ENCODE data around the gene RFC1.
A peak's percentile ranks its signal among the peaks of the same experiment; 100 is the strongest.

RFC1 gene

GRCh38 chr4:39335566-39335965, 30.6 kb downstream of the RFC1 start:
- Histone ChIP-seq H2AFZ (ENCODE audit: low read length, unreplicated experiment) (no peak overlapping the region), H3K4me1 (ENCODE audit: control insufficient read depth, insufficient read depth, low read length, unreplicated experiment) (no peaks in the 10 kb centered on the region), H3K79me2 (ENCODE audit: control insufficient read depth, insufficient read depth, low read length, unreplicated experiment) (peaks cover 40% of the 10 kb centered on the region), H3K27me3 (ENCODE audit: insufficient read depth, low read length) (no peaks in the 10 kb centered on the region), H3K27ac (ENCODE audit: low read depth, low read length) (no peak overlapping the region), H3K4me3 (ENCODE audit: low read depth, low read length) (no peak overlapping the region), H3K36me3 (ENCODE audit: insufficient read depth, low read length) (no peaks in the 10 kb centered on the region)

- H3K79me2 ChIP-seq (ENCODE audit: control insufficient read depth, insufficient read depth, low read length, unreplicated experiment): peaks cover 26% of the 10 kb centered on the region
- no peak overlapping the region for H3K27ac ChIP-seq (ENCODE audit: low read depth, low read length)
- no peak overlapping the region for H2AFZ ChIP-seq (ENCODE audit: low read length, unreplicated experiment)
- H3K36me3 ChIP-seq (ENCODE audit: insufficient read depth, low read length): peaks cover 13% of the 10 kb centered on the region
- no peaks in the 10 kb centered on the region for H3K27me3 ChIP-seq (ENCODE audit: insufficient read depth, low read length)
- no peak overlapping the region for H3K4me3 ChIP-seq (ENCODE audit: low read depth, low read length)
- no peaks in the 10 kb centered on the region for H3K4me1 ChIP-seq (ENCODE audit: control insufficient read depth, insufficient read depth, low read length, unreplicated experiment)
Measured at GRCh38 chr4:39331191-39331590, 35.0 kb downstream of the RFC1 start.

- no peak overlapping the region for H3K4me3 ChIP-seq (ENCODE audit: low read depth, low read length)
- peaks cover 17% of the 10 kb centered on the region for H3K36me3 ChIP-seq (ENCODE audit: insufficient read depth, low read length)
- no peaks in the 10 kb centered on the region for H3K4me1 ChIP-seq (ENCODE audit: control insufficient read depth, insufficient read depth, low read length, unreplicated experiment)
- H3K79me2 ChIP-seq (ENCODE audit: control insufficient read depth, insufficient read depth, low read length, unreplicated experiment): peaks cover 22% of the 10 kb centered on the region
- H3K27ac ChIP-seq (ENCODE audit: low read depth, low read length): no peak overlapping the region
- no peak overlapping the region for H2AFZ ChIP-seq (ENCODE audit: low read length, unreplicated experiment)
- no peaks in the 10 kb centered on the region for H3K27me3 ChIP-seq (ENCODE audit: insufficient read depth, low read length)
Measured at GRCh38 chr4:39330353-39330752, 35.8 kb downstream of the RFC1 start.

- no peak overlapping the region for H2AFZ ChIP-seq (ENCODE audit: low read length, unreplicated experiment)
- H3K4me3 ChIP-seq (ENCODE audit: low read depth, low read length): no peak overlapping the region
- peaks cover 3% of the 10 kb centered on the region for H3K79me2 ChIP-seq (ENCODE audit: control insufficient read depth, insufficient read depth, low read length, unreplicated experiment)
- H3K27me3 ChIP-seq (ENCODE audit: insufficient read depth, low read length): no peaks in the 10 kb centered on the region
- H3K36me3 ChIP-seq (ENCODE audit: insufficient read depth, low read length): peaks cover 17% of the 10 kb centered on the region
- H3K27ac ChIP-seq (ENCODE audit: low read depth, low read length): no peak overlapping the region
- no peaks in the 10 kb centered on the region for H3K4me1 ChIP-seq (ENCODE audit: control insufficient read depth, insufficient read depth, low read length, unreplicated experiment)
Measured at GRCh38 chr4:39326468-39326977, 39.6 kb downstream of the RFC1 start.

DNA sequence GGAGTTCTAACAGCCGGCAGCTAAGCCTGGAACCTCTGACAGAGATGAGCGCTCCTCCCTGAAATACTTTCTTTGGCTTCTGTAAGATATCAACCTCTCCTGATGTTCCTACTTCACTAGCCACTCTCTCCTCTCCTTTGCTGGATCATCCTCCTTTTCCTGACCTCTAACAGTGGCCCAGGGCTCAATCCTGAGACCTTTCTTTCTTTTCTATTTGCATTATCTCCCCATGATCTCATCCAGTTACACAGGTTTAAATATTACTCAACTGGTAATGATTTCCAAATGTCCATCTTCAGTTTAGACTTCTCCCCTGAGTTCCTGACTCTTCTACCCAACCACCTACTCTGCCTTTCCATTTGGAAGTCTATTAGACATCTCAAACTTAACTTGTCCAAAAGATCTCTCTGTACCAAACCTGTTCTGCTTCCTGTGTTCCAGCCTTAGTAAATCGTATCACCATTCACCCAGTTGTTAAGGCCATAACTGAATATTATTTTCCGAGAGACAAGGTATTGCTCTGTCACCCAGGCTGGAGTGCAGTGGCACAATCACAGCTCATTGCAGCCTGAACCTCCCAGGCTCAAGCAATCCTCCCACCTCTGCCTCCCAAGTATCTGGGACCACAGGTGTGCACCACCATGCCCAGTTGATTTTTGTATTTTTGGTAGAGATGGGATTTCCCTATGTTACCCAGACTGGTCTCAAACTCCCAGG, 41.1 kb downstream of the RFC1 start:
- H2AFZ ChIP-seq (ENCODE audit: low read length, unreplicated experiment): no peak overlapping the region
- H3K4me1 ChIP-seq (ENCODE audit: control insufficient read depth, insufficient read depth, low read length, unreplicated experiment): peaks cover 14% of the 10 kb centered on the region
- H3K36me3 ChIP-seq (ENCODE audit: insufficient read depth, low read length): peaks cover 23% of the 10 kb centered on the region
- H3K4me3 ChIP-seq (ENCODE audit: low read depth, low read length): no peak overlapping the region
- H3K79me2 ChIP-seq (ENCODE audit: control insufficient read depth, insufficient read depth, low read length, unreplicated experiment): no peaks in the 10 kb centered on the region
- no peak overlapping the region for H3K27ac ChIP-seq (ENCODE audit: low read depth, low read length)
- no peaks in the 10 kb centered on the region for H3K27me3 ChIP-seq (ENCODE audit: insufficient read depth, low read length)

DNA sequence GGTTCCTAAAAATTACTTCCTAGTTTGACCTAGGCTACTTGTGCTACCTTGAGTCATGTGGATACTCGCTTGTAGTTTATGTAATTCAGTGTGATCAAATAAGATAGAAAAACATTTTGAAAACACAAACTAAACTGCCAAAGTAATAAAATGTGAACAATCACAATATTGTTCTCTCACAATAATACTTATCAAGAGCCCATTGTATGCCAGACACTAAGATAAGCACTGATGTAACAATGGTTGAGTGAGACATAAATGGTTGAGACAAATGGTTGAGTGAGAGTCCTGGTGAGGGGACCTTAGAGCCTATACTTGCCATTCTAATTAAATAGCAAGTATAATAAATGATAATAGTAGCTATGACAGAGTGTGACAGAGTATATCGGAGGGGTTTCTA, 41.7 kb downstream of the RFC1 start:
- H3K27me3 ChIP-seq (ENCODE audit: insufficient read depth, low read length): no peaks in the 10 kb centered on the region
- H3K36me3 ChIP-seq (ENCODE audit: insufficient read depth, low read length): peaks cover 23% of the 10 kb centered on the region
- H3K4me3 ChIP-seq (ENCODE audit: low read depth, low read length): no peak overlapping the region
- H2AFZ ChIP-seq (ENCODE audit: low read length, unreplicated experiment): no peak overlapping the region
- H3K79me2 ChIP-seq (ENCODE audit: control insufficient read depth, insufficient read depth, low read length, unreplicated experiment): no peaks in the 10 kb centered on the region
- H3K27ac ChIP-seq (ENCODE audit: low read depth, low read length): no peak overlapping the region
- peaks cover 20% of the 10 kb centered on the region for H3K4me1 ChIP-seq (ENCODE audit: control insufficient read depth, insufficient read depth, low read length, unreplicated experiment)

DNA sequence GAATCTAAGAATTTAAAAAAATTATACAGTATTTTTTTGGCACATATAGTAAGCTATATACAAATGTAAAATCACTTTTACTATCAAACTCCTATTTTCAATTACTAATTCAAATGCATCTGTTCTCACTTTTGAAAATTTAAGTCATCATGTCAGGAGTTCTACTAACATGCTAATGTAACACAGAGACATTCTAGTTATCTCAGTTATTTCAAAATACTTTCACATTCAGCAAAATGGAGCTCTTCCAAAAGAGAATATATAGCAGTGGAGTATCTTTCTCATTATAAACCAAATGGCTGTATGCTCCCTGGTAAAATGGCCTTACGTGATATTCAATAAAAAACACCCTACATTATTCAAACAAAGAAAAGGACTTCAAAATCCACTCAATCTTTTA, 42.3 kb downstream of the RFC1 start:
- Histone ChIP-seq H2AFZ (ENCODE audit: low read length, unreplicated experiment) (no peak overlapping the region), H3K4me3 (ENCODE audit: low read depth, low read length) (no peak overlapping the region), H3K79me2 (ENCODE audit: control insufficient read depth, insufficient read depth, low read length, unreplicated experiment) (no peaks in the 10 kb centered on the region), H3K27ac (ENCODE audit: low read depth, low read length) (no peak overlapping the region), H3K27me3 (ENCODE audit: insufficient read depth, low read length) (no peaks in the 10 kb centered on the region), H3K4me1 (ENCODE audit: control insufficient read depth, insufficient read depth, low read length, unreplicated experiment) (peaks cover 25% of the 10 kb centered on the region), H3K36me3 (ENCODE audit: insufficient read depth, low read length) (peaks cover 23% of the 10 kb centered on the region)

DNA sequence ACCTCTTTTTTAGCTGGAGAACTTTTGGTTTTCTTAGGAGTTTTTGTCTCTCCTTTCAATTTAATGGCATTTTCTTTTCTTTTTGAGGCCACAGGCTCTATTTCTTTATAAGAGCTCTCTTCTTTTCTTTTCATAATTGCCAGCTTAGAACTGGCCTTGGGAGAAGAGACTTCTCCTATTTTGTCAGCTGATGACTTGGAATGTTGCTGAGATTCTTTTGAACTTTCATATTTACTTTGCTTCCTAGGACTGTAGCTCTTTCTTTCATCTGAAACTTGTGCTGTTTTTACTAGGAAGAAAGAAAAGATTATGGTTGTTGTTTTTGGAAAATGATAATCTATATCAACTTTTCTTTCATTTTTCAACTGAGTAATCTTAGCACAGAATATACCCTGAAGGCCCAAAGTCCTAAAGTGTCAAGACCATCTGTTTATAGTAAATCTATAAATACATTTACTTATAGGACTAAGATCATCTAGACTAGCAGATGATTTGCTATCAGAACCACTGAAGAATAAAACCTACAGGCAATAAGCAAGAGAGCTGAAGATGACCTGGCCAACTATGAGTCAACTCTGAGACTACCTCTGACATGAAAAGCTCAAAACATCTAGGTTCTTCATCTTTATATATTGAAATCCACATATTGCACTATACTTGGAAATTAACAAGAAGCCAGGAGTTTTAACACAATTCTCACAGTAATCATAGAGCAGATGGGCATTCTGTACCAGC, 45.6 kb downstream of the RFC1 start:
- no peaks in the 10 kb centered on the region for H3K27me3 ChIP-seq (ENCODE audit: insufficient read depth, low read length)
- H3K4me1 ChIP-seq (ENCODE audit: control insufficient read depth, insufficient read depth, low read length, unreplicated experiment): peaks cover 25% of the 10 kb centered on the region
- H2AFZ ChIP-seq (ENCODE audit: low read length, unreplicated experiment): no peak overlapping the region
- no peaks in the 10 kb centered on the region for H3K79me2 ChIP-seq (ENCODE audit: control insufficient read depth, insufficient read depth, low read length, unreplicated experiment)
- H3K27ac ChIP-seq (ENCODE audit: low read depth, low read length): peak overlapping the region; percentile 79
- H3K36me3 ChIP-seq (ENCODE audit: insufficient read depth, low read length): peaks cover 14% of the 10 kb centered on the region
- no peak overlapping the region for H3K4me3 ChIP-seq (ENCODE audit: low read depth, low read length)

GRCh38 chr4:39319676-39320075, 46.5 kb downstream of the RFC1 start:
- H3K4me1 ChIP-seq (ENCODE audit: control insufficient read depth, insufficient read depth, low read length, unreplicated experiment): peaks cover 25% of the 10 kb centered on the region
- no peaks in the 10 kb centered on the region for H3K27me3 ChIP-seq (ENCODE audit: insufficient read depth, low read length)
- H3K4me3 ChIP-seq (ENCODE audit: low read depth, low read length): no peak overlapping the region
- H2AFZ ChIP-seq (ENCODE audit: low read length, unreplicated experiment): no peak overlapping the region
- no peaks in the 10 kb centered on the region for H3K79me2 ChIP-seq (ENCODE audit: control insufficient read depth, insufficient read depth, low read length, unreplicated experiment)
- H3K36me3 ChIP-seq (ENCODE audit: insufficient read depth, low read length): peaks cover 15% of the 10 kb centered on the region
- H3K27ac ChIP-seq (ENCODE audit: low read depth, low read length): peak overlapping the region; percentile 79

GRCh38 chr4:39312816-39313215, 53.3 kb downstream of the RFC1 start:
- H3K27me3 ChIP-seq (ENCODE audit: insufficient read depth, low read length): no peaks in the 10 kb centered on the region
- peaks cover 40% of the 10 kb centered on the region for H3K36me3 ChIP-seq (ENCODE audit: insufficient read depth, low read length)
- no peak overlapping the region for H3K27ac ChIP-seq (ENCODE audit: low read depth, low read length)
- H3K79me2 ChIP-seq (ENCODE audit: control insufficient read depth, insufficient read depth, low read length, unreplicated experiment): no peaks in the 10 kb centered on the region
- no peak overlapping the region for H3K4me3 ChIP-seq (ENCODE audit: low read depth, low read length)
- H2AFZ ChIP-seq (ENCODE audit: low read length, unreplicated experiment): no peak overlapping the region
- no peaks in the 10 kb centered on the region for H3K4me1 ChIP-seq (ENCODE audit: control insufficient read depth, insufficient read depth, low read length, unreplicated experiment)

GRCh38 chr4:39308611-39309010, 57.6 kb downstream of the RFC1 start:
- peaks cover 9% of the 10 kb centered on the region for H3K4me1 ChIP-seq (ENCODE audit: control insufficient read depth, insufficient read depth, low read length, unreplicated experiment)
- H2AFZ ChIP-seq (ENCODE audit: low read length, unreplicated experiment): no peak overlapping the region
- no peak overlapping the region for H3K27ac ChIP-seq (ENCODE audit: low read depth, low read length)
- no peaks in the 10 kb centered on the region for H3K27me3 ChIP-seq (ENCODE audit: insufficient read depth, low read length)
- peaks cover 44% of the 10 kb centered on the region for H3K36me3 ChIP-seq (ENCODE audit: insufficient read depth, low read length)
- no peak overlapping the region for H3K4me3 ChIP-seq (ENCODE audit: low read depth, low read length)
- H3K79me2 ChIP-seq (ENCODE audit: control insufficient read depth, insufficient read depth, low read length, unreplicated experiment): no peaks in the 10 kb centered on the region

Measured in ACC112 (cell line).